Measurements from ENCODE around the gene CASTOR2.
"Not testable (repeated sequence)": the region's sequence is repeated elsewhere in the genome, so short reads cannot be mapped to it uniquely, and the experiment has no call there.

DNA sequence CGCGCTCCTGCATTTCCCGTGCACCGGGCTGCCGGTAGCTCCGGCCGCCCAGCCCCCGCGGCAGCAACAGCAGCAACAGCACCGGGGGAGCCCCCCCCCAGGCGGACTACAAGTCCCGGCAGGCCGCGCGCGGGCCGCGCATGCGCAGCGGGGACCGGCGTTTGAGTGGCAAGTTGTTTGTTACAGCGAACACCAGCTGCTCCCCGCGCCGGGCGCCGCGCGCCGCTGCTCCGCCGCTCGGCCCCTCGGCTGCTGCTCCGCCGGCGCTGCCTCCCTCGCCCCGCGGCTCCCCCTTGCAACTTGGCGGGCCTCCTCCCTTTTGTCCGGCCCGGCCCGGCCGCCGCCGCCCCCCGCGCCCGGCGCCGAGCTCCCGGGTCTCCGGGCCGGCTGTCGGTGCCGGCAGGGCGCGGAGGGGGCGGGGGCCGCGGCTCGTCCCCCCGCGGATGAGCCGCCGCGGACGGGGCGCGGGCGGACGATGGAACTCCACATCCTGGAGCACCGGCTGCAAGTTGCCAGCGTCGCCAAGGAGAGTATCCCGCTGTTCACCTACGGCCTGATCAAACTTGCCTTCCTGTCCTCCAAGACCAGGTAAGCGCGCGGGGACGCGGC lies at the start of gene CASTOR2:
- TF ChIP-seq, protein P1, sequence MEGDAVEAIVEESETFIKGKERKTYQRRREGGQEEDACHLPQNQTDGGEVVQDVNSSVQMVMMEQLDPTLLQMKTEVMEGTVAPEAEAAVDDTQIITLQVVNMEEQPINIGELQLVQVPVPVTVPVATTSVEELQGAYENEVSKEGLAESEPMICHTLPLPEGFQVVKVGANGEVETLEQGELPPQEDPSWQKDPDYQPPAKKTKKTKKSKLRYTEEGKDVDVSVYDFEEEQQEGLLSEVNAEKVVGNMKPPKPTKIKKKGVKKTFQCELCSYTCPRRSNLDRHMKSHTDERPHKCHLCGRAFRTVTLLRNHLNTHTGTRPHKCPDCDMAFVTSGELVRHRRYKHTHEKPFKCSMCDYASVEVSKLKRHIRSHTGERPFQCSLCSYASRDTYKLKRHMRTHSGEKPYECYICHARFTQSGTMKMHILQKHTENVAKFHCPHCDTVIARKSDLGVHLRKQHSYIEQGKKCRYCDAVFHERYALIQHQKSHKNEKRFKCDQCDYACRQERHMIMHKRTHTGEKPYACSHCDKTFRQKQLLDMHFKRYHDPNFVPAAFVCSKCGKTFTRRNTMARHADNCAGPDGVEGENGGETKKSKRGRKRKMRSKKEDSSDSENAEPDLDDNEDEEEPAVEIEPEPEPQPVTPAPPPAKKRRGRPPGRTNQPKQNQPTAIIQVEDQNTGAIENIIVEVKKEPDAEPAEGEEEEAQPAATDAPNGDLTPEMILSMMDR (IDR thresholded peaks at IDR 0.05) = not testable (repeated sequence)
- TF ChIP-seq POLR2A (IDR thresholded peaks at IDR 0.05) = not testable (repeated sequence)

Data from breast epithelium (tissue), 3 donors.